GM18951 (cell line): ENCODE results near the gene NDUFB10.
A peak's percentile ranks its signal among the peaks of the same experiment; 100 is the strongest.
"Not testable (repeated sequence)": the region's sequence is repeated elsewhere in the genome, so short reads cannot be mapped to it uniquely, and the experiment has no call there.

Experiments used
- POLR2A ChIP-seq: IDR thresholded peaks from 4 replicates; pipeline ENCODE4 v1.6.1; 2011; ENCODE audit warnings: mild to moderate bottlenecking; ENCODE audit not compliant: insufficient read length, insufficient read depth; ENCODE audit errors: extremely low read depth
- in situ Hi-C: fragments of 300-500 bp; cut with MboI; formaldehyde crosslinking; loops from one replicate; pipeline ENCODE4 v1.12.0; 2022; ENCODE audit warnings: low sequenced_read_pairs, mixed read lengths, inconsistent platforms; ENCODE audit not compliant: unreplicated experiment

The NDUFB10 gene

DNA sequence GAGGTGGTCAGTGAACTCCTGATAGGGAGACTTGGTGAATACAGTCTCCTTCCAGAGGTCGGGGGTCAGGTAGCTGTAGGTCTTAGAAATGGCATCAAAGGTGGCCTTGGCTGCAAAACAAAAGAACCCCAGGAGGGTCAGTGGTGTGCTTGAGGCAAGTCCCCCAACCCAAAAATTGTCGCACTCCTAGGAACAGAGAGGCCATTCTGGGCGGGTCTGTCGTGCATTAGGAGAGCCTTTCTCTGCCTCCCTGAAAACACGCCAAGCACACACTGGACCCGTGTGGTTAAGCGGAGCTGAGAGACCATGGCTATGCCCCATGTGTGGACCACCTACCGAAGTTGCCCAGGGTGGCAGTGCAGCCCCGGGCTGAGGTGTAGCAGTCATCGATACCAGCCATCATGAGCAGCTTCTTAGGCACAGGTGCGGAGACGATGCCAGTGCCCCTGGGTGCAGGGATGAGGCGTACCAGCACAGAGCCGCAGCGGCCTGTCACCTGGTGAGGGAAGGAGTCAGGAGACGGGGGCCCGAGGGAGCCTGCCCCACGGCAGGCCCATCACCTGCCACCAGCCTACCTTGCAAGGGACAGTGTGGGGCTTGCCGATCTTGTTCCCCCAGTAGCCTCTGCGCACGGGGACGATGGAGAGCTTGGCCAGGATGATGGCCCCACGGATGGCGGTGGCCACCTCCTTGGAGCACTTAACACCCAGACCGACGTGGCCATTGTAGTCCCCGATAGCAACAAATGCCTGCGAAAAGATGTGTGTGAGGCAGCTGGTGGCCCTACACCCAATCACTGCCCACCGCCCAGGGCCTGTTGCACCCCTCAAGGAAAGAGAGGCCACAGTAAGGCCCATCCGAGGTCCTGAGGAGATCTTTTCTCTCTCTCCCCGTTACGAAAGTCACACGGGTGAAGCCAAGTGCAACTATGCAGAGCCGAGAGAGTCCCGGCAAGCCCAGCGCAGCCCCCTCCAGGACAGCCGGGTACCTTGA is 3.1 kb downstream of the NDUFB10 start:
- in situ Hi-C loops: not testable (repeated sequence)
- peak; percentile 35 for TF ChIP-seq POLR2A

DNA sequence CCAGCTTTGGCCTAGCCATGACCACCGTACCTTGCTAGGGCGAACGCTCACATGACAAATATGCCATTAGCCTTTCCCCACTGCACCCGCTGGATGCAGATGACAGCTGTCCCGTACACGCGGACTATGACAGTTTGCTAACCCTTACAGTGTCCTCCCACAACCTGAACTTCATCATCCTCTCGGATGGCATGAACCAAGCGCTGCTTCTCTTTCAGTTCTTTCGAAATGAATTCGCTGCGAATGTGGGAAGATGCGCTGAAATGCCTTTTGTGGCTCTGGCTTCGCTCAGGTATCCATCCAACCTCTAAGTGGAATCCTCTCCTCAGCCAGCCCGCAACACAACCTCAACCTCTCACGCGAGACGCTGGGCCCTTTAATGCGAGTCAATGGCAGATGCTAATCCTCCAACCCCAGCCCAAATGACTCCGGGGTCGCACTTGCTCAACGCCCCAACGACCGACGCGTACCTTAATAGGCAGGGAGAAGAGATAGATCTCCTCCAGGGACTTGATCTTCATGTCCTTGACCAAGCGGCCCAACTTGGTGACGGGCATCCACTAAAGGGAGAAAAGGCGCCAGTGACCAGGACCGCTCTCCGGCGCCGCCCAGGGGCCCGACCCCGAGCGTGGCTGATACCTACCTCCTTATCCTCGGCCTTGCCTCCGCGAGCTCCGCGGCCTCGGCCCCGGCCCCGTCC is 4.6 kb downstream of the NDUFB10 start:
- TF ChIP-seq POLR2A: no peak
- in situ Hi-C loops: no loop called here

DNA sequence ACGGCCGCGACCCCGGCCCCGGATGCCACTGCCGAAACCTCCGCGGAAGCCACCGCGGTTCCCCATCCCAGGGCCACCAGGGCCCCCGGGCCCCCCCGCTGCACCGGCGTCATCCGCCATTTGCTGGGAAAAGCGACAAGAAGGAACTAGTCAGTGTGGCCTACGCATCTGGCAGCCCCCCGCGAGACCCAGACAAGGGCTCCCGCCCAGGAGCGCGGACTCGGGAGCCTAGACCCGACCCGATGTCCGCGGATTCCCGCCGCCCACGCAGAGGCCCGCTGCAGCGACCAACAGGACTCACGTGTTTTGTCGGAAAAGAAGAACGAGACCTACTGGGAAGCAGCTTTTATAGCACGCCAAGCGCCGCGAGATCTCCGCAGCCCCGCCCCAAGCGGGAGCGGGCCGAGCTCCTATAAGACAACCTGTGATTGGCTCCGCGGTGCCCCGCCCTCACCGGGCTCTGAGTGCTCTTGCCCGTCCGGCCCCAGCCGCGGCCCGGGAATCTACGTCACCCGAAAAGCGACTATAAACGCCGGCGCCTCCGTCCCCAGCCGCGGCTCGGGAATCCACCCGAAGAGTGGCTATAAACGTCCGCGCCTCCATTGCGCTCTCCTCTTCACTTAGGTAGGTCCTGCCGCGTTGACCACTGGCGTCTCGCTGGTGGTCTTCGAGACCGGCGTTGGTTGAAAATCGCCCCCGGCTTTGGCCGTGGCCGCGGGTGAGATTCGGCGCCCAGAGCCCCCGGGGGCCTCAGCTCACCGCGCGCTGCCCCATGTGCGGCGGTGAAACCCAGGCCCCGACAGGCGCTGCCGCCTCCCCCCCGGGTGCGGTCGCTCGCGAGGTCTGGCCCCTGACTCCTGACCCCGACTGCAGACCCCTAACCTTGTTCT is 5.4 kb downstream of the NDUFB10 start, which contains the start of gene RPS2:
Gene RPS2, minus strand, starts transcription at position 321 of the 890 bp plus-strand sequence. Its CDS starts 201 bp downstream, at position 120.
- in situ Hi-C loops: no loop called here
- TF ChIP-seq POLR2A: peak; percentile 100

DNA sequence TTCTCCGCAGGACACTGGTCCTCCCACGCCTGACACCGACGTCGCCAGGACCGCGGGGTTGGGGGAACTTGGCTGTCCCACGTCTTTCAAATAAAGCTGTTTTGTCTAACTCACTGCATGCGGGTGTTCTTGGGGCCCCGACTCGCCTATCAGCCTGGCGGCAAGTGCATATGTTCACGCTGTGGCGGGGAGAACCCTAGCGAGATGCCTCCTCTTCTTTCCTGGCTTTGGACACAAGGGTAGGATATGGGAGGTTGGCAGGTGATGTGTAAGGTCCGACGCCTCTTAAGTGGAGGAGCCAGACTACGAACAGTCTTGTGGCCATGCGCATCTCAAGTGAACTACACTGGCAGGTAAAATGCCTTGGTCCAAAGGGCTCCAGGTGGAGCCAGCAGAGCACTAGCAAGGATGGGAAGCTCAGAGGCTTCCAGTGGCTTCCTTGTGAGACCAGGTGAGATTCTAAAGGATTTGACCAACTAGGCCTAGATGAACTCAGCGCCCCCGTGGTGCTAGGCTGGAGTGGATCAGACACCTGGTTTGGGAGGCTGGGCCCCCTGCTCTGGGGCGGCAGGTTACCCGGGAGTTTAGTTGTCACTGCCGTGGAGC is 6.2 kb downstream of the NDUFB10 start:
- in situ Hi-C loops: no loop called here
- no peak for TF ChIP-seq POLR2A

DNA sequence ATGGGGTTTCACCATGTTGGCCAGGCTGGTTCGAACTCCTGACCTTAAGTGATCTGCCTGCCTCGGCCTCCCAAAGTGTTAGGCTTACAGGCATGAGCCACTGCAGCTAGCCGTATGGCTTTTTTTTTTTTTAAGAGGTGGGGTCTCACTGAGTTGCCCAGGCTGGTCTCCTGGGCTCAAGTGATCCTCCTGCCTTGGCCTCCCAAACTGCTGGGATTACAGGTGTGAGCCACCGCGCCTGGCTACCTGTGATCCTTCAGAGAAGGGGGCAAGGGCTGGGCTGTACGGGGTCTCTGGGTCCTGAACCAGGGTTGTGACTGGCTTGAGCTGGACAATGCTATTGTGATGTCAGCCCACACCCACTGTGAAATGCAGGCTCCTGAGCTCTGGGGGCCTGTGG is 7.1 kb downstream of the NDUFB10 start, which contains the start of gene RNF151:
Gene RNF151, plus strand, starts transcription at position 397 of the 400 bp plus-strand sequence. CDS start 26 bp downstream, outside the sequence.
- in situ Hi-C loops: no loop called here
- no peak for TF ChIP-seq POLR2A

DNA sequence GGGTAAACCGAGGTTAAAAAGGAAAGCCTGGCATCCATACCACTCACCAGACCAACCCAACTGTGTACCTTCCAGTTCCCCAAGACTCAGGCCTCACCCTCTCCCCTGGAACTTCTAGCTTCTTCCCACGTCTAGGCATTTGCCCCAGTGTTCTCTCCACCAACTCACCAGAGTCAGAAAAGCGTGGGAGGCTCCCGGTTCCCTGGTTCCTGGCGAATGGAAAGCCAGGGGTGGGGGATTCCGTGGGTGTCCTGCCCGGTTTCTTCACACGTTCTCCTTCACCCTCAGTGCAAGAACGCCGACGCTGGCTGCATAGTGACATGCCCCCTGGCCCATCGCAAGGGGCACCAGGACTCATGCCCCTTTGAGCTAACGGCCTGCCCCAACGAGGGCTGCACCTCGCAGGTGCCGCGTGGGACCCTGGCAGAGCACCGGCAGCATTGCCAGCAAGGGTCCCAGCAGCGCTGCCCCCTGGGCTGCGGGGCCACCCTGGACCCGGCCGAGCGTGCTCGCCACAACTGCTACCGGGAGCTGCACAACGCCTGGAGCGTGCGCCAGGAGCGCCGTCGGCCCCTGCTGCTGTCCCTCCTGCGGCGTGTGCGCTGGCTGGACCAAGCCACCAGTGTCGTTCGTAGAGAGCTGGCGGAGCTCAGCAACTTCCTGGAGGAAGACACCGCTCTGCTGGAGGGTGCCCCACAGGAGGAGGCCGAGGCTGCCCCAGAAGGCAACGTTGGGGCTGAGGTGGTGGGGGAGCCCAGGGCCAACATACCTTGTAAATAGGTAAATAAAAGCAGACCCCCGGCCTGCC is 9.0 kb downstream of the NDUFB10 start:
- TF ChIP-seq POLR2A: no peak
- in situ Hi-C loops: no loop called here

DNA sequence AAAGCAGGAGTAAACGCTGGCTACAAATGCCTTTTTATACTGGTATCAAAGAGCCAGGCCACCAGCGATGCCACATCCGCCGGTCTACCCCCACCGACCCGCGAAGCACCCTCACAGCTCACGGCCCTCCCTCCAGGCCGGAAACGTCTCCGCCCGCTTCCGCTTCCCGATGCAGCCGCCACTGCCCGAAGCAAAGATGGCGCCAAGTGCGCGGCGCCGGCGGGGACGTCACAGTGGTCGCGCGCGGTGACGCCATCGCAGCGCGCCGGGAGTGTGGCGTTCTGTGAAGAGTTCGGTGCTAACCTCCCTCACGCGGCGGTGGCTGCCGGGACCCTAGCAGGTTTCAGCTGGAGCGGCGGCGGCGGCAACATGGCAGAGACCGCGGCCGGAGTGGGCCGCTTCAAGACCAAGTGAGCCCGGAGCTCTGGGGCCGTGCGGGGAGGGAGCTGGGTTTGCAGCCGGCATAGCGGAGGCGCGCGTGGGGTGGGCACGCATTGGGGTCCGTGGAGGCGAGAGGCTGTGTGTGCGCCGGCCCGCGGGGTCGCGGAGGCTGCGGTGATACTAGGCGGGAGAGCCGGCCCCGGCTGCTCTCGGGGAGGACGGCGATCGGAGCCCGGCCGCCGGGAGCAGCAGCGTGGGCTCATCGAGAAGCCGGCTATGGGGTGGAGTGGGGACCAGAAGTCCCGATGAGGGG is 12.6 kb downstream of the NDUFB10 start, which contains the start of gene TBL3:
Gene TBL3, plus strand, starts transcription at position 258 of the 694 bp plus-strand sequence. Its CDS starts 112 bp downstream, at position 370.
- in situ Hi-C loops: no loop called here
- TF ChIP-seq POLR2A: peak; percentile 95

DNA sequence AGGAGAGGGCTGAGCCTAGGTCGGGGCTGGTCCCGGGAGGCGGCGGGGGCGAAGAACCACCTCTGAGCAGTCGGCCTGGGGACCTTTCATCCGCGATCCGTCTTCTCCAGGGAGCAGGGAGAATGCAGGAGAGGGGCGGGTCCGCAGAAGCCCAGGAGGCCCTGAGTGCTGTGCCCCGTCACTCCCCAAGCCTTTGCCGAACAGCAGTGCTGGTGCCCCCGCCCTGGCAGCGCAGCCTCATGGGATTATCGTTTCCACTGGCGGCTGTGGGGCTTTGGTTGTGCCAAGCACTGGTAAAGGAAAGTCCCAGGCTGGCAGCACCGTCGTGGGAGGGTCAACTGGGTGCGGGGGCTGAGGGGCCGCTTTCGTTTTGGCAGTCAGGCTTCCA is 13.1 kb downstream of the NDUFB10 start:
- TF ChIP-seq POLR2A: no peak
- in situ Hi-C loops: no loop called here

DNA sequence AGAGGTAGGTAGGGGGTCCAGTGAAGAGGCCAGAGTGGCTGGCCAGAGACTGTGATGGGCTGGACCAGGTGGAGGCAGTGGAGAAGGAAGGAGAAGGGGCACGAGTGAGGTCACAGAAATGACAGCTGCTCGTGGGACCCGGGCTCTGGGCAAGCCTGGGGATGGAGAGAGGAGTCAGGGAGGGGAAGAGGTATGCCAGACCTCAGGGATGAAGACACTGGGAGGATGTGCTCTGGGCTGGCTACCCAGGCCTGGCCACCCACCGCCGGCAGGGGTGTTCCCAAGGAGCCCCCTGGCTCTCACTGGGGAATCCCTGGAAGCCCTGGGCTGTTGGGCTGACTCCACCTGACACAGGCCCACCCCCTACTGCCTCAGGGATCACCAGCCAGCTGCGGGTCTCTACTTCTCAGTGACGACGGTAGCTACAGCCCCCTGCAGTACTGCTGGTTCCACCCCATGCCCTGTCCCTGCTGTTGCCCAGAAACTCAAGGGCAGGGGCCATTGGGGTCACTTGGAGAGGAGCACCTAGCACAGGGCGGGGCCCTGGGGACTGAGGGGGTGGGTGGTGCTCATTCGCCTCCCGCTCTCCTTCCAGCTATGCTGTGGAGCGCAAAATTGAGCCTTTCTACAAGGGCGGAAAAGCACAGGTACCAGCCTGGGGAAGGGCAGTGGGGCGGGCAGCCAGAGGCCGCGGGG is 14.3 kb downstream of the NDUFB10 start:
- no peak for TF ChIP-seq POLR2A
- in situ Hi-C loops: no loop called here
